Ovary (tissue), 3 donors: ENCODE data around the gene DSCAML1.

Experiments
- EP300 ChIP-seq: sonication (generic); formaldehyde crosslinking; IDR thresholded peaks from one replicate; pipeline ENCODE4 v1.6.1; 2017; ENCODE audit warnings: antibody characterized with exemption
- POLR2A ChIP-seq: fragments of 450-650 bp; IDR thresholded peaks from one replicate; pipeline ENCODE4 v1.6.1; 2017; ENCODE audit warnings: antibody characterized with exemption, mild to moderate bottlenecking, moderate library complexity
- TF ChIP-seq, protein P1 (sequence below), 3 donors: fragments of 450-650 bp in 2 of 3; fragments of 200-600 bp in 1 of 3; IDR thresholded peaks; one replicate each; pipeline versions ENCODE4 v1.5.1 to v1.8.0; 2016 to 2022; ENCODE audit warnings: antibody characterized with exemption in 3 of 3, mild to moderate bottlenecking in 1 of 3
- donor health status: DM: no; HTN: no; CAD: no.

DNA sequence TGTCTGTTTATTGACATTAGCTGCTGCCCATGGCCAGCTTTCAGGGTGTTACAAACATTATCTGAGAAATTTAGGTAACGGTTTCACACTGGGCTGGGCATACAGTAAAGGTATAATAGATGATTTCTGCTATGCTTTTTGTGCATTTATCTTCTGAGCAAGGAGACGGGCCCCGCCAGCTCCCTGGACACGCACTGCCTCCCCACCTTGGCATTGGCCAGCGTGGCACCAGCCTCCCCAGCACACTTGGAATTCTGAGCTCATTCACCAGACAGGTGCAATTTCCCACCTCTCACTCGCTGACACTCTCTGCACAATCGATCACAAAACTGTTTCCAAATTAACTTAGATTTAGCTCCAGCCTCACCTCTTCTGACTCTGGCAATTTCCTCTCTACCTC lies 246.6 kb downstream of the DSCAML1 start:
- TF ChIP-seq, protein P1, sequence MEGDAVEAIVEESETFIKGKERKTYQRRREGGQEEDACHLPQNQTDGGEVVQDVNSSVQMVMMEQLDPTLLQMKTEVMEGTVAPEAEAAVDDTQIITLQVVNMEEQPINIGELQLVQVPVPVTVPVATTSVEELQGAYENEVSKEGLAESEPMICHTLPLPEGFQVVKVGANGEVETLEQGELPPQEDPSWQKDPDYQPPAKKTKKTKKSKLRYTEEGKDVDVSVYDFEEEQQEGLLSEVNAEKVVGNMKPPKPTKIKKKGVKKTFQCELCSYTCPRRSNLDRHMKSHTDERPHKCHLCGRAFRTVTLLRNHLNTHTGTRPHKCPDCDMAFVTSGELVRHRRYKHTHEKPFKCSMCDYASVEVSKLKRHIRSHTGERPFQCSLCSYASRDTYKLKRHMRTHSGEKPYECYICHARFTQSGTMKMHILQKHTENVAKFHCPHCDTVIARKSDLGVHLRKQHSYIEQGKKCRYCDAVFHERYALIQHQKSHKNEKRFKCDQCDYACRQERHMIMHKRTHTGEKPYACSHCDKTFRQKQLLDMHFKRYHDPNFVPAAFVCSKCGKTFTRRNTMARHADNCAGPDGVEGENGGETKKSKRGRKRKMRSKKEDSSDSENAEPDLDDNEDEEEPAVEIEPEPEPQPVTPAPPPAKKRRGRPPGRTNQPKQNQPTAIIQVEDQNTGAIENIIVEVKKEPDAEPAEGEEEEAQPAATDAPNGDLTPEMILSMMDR (IDR thresholded peaks at IDR 0.05) = no peak
- TF ChIP-seq EP300 (no peak), POLR2A (no peak)
